Left lung (tissue), 10 donors: ENCODE results near the gene INHA. TPM values are rescaled to one million over a fixed set of nuclear protein-coding genes. Genes with fewer than 3 reads are reported as not detected.

Experiments
- ATAC-seq: fragments of 200-7000 bp; cut with Tn5 transposase; one replicate; pipeline ENCODE4 v1.9.1; 2020; ENCODE audit warnings: moderate library complexity
- DNase-seq, 4 donors: peaks; one replicate each; pipeline ENCODE4 v3.0.0-alpha.2; 2013 to 2020
- H3K27ac ChIP-seq, 2 donors: fragments of 200-600 bp; sonication (generic) in 1 of 2; one replicate each; pipeline versions ENCODE4 v1.5.0 to v1.8.0; 2020 to 2021
- H3K27me3 ChIP-seq, 2 donors: fragments of 200-600 bp; sonication (generic) in 1 of 2; one replicate each; pipeline versions ENCODE4 v1.5.0 to v1.8.0; 2020 to 2021
- H3K36me3 ChIP-seq, 2 donors: fragments of 200-600 bp; sonication (generic) in 1 of 2; one replicate each; pipeline versions ENCODE4 v1.5.0 to v1.8.0; 2020 to 2021
- H3K4me1 ChIP-seq, 2 donors: fragments of 200-600 bp; one replicate each; pipeline ENCODE4 v1.8.0; 2021
- H3K4me3 ChIP-seq, 2 donors: fragments of 200-600 bp; sonication (generic) in 1 of 2; one replicate each; pipeline versions ENCODE4 v1.5.0 to v1.8.0; 2020 to 2021; ENCODE audit warnings: mild to moderate bottlenecking in 1 of 2
- H3K9me3 ChIP-seq, 2 donors: fragments of 200-600 bp; sonication (generic) in 1 of 2; one replicate each; pipeline versions ENCODE4 v1.5.0 to v1.8.0; 2020 to 2021
- CTCF ChIP-seq, 2 donors: fragments of 200-600 bp; sonication (generic) in 1 of 2; IDR thresholded peaks; one replicate each; pipeline versions ENCODE4 v1.5.0 to v1.8.0; 2021; ENCODE audit warnings: antibody characterized with exemption in 2 of 2
- intact Hi-C, 2 donors: fragments of 100-400 bp; cut with DNase I; formaldehyde crosslinking; loops; one replicate each; pipeline versions ENCODE4 v1.11.2 to v1.14.2; 2022
- polyA plus RNA-seq, 6 donors: library from polyadenylated mRNA; unstranded; fragments of 120-200 nt; gene quantifications; one replicate each; pipeline ENCODE4 v1.2.1, GENCODE V29; 2013; ENCODE audit not compliant: insufficient read length in 6 of 6
- total RNA-seq, 2 donors: library from RNA; stranded (reverse); fragmentation: NEBNext Ultra II Directional; extraction: Animal tissue kit (Norgen Biotek cat#: 25700); gene quantifications; one replicate each; pipeline ENCODE4 v1.2.1, GENCODE V29; 2021
- donor health status: DM: no; HTN: yes; CAD: no.
- donor health status: DM: no; HTN: no; CAD: no.

The INHA gene
- total and polyA plus RNA-seq, 8 donors = 0.37 to 1.9 (median 1.0) TPM

- DNase-seq (peak in 1 of 4 donors; percentile 45), ATAC-seq (no peak)
- Histone ChIP-seq H3K27me3 (peaks cover 16 to 87% of the 10 kb centered on the region in 2 donors), H3K27ac (no peak overlapping the region), H3K36me3 (no peaks in the 10 kb centered on the region), H3K4me3 (no peak overlapping the region), H3K4me1 (peaks cover 5 to 20% of the 10 kb centered on the region in 2 donors), H3K9me3 (no peaks in the 10 kb centered on the region)
- TF ChIP-seq CTCF (IDR thresholded peaks at IDR 0.05) = no peak
- intact Hi-C loops = no loop called here
These were observed 22.5 kb upstream of the INHA start for GRCh38 chr2:219549619-219550018.

DNA sequence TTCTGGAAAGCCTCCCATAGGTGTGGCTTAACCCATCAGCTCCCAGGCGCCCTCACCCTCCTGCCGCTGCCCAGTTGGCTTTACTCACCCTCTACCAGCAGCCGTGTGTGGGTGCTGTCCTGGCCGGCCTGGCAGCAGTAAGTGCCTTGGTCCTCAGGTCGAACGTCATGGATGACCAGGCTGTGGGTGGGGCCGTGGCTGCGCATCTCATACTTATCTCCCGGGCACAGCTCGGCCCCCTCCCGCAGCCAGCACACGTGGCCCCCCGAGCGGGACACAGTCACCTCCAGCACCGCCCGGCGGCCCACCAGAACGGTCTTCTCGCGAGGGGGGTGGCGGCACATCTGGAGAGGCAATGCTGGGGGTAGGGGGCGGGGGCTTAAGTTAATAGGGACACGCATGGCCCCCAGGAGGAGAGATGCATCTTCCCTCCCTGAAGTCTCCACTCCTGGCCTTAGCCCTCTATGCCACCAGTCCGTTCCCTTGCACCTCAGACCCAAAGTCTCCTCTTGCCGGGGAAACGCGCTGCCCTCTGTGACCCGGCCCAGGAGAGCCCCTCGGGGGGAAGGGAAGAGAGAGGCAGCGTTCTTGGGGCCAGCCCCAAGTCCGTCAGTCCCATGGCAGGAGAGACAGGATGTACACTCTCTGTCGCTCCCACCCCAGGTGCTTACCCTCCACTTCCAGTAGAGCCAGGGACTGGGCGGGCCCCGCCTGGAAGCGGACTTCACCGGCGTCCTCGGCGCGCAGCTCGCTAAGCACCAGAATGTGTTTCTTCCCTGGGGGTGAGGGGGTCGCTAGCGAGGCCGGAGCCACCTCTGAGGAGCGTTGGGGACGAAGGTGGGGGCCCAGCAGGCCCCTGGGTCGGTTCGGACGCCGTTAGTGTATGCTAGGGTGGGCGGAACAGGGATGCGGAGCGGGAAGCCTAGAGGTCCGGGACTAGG lies 20.4 kb upstream of the INHA start:
- no peak overlapping the region for H3K27ac ChIP-seq

GRCh38 chr2:219552382-219553167 lies 19.5 kb upstream of the INHA start:
- intact Hi-C loops = no loop called here
- DNase-seq (peak; percentile 86 to 92 (median 90)), ATAC-seq (peak; percentile 96)
- Histone ChIP-seq H3K4me3 (peak overlapping the region; percentile 46 to 63), H3K27me3 (peaks cover 16 to 62% of the 10 kb centered on the region in 2 donors), H3K4me1 (peaks cover 5 to 20% of the 10 kb centered on the region in 2 donors), H3K9me3 (no peaks in the 10 kb centered on the region), H3K36me3 (no peaks in the 10 kb centered on the region), H3K27ac (no peak overlapping the region)
- TF ChIP-seq CTCF (IDR thresholded peaks at IDR 0.05) = no peak

More for the DNA sequence above, 20.4 kb upstream of the INHA start:
- Histone ChIP-seq H3K27me3 (peaks cover 16 to 67% of the 10 kb centered on the region in 2 donors), H3K4me1 (peaks cover 5 to 20% of the 10 kb centered on the region in 2 donors), H3K36me3 (no peaks in the 10 kb centered on the region), H3K4me3 (peak overlapping the region; percentile 46 to 63), H3K9me3 (no peaks in the 10 kb centered on the region)
- intact Hi-C loops = no loop called here
- TF ChIP-seq CTCF (IDR thresholded peaks at IDR 0.05) = no peak
- DNase-seq (peak in 1 of 4 donors; percentile 37), ATAC-seq (peak; percentile 35)

DNA sequence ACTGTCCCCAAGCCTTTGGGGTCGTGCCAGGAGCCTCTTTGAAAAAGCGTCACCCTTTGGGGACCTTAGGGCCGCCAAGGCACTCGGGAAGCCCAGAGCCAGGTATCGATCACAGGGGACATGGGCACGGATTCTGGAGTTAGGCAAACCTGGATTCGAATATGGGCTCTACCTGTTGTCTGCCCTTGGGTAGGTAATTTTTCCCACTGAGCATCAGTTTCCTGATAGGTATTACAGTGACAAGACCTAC lies 19.0 kb upstream of the INHA start:
- ATAC-seq (no peak), DNase-seq (no peak)
- TF ChIP-seq CTCF (IDR thresholded peaks at IDR 0.05) = no peak
- Histone ChIP-seq H3K9me3 (no peaks in the 10 kb centered on the region), H3K36me3 (no peaks in the 10 kb centered on the region), H3K4me1 (peaks cover 5 to 20% of the 10 kb centered on the region in 2 donors), H3K27me3 (peaks cover 16 to 60% of the 10 kb centered on the region in 2 donors), H3K27ac (no peak overlapping the region), H3K4me3 (peak overlapping the region; percentile 46 to 63)
- intact Hi-C loops = no loop called here

GRCh38 chr2:219553463-219553963 lies 18.6 kb upstream of the INHA start:
- no peak for TF ChIP-seq CTCF (IDR thresholded peaks at IDR 0.05)
- peaks cover 5 to 20% of the 10 kb centered on the region in 2 donors for H3K4me1 ChIP-seq
- H3K36me3 ChIP-seq = no peaks in the 10 kb centered on the region
- no peaks in the 10 kb centered on the region for H3K9me3 ChIP-seq
- no peak for ATAC-seq
- H3K27me3 ChIP-seq = peaks cover 16 to 60% of the 10 kb centered on the region in 2 donors
- no peak overlapping the region for H3K4me3 ChIP-seq
- no peak for DNase-seq
- intact Hi-C loops = no loop called here
- no peak overlapping the region for H3K27ac ChIP-seq
